SK-N-DZ (cell line): ENCODE results near the gene COMMD1.
"Not testable (repeated sequence)": the region's sequence is repeated elsewhere in the genome, so short reads cannot be mapped to it uniquely, and the experiment has no call there.

Source experiments
- DNase-seq: peaks from one replicate; pipeline ENCODE4 v3.0.0-alpha.2; 2015; ENCODE audit warnings: low spot score

The COMMD1 gene

DNA sequence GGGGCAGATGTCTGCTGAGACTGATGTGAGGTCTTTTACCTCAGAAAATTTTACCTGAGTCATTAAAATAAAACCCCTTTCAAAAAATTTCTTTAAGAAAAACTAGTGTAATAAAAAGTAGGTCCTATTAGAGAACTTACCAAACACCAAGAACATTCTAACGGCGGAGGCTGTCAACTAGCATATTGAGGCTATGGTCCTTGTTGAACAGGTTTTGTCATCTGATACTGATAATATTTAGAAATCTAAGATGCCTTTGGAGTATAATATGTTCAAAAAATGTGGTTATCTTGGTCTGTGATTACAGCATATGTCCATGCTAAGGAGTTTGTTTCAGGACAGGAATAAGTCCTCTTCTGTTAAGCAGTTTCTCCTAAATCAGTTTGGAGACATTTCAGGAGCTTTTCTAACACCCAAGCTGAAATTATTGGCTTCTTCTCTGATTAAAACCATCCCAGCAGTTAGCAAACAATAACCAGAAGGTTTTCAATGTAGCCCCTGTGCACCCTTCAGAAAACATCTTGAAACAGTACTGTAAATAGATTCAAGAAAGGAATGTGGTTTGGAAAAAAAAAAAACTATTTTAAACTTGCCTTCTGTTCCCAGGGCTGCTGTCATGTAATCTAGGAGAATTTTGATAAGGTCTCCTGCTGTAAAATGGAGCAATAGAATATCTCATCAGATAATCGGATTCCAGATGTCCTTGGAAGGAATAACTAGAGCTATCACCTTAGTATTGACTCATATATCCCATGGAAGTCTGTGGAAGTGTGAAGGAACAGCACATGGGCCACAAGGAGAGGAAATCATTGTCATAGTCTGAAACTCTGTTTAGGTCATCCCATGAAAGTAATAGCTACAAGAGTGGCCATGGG lies 231.7 kb downstream of the COMMD1 start:
- DNase-seq = no peak

DNA sequence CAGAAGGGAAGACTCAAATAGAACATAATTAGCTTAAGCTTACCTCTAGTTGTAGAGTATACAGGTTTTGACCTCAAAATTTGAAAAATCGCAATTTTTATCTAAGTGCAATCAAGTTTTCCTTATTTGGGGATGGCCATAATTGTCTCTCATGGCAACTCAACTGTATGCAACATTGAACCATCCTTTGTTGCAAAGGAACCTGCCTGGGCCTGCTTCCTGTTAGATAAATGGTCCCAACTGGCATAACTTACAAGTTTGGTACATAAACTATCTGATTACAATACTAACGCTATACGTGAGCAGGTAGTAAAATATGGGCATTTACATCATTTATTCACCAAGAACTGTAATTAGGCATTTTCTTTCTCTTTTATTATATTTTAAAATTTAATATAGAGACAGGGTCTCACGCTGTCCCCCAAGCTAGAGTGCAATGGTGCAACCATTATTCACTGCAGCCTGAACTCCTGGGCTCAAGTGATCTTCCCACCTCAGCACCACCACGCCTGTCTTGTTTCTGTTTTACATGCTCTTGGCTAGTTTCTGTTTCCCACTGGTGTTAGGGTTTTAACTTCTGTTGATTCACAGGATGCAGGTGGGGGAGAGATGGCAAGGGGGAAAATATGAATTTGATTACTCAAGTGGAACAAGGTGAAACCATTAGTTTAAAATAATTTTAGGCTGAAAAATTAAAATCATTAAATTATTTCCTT lies 235.1 kb downstream of the COMMD1 start:
- no peak for DNase-seq

DNA sequence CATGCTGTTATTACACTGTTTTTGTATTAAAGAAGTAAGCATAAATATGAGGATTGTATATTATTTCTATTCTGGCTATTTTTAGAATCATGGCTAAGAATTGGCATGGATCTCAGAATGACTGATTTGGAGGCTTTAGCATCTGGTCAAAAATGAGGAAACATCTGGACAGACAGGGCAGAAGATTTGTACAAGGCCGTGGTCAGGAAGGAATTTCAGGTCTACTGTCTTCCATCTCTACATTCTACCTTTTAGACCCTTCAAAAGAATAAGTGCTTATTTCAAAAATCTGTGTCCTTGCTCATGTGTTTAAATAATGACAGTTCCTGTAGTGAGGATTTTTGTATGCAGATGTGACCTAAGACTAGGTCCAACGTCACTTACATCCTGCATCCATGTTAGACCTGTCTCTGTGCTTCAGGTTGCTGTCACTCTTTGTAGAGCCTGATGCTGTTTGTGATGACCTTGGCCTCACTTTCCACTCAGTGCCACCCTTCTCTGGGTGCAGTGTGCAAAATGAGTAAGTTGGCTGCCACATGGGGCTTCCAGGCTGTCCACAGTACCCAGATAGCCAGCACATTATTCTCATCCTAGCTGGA lies 235.8 kb downstream of the COMMD1 start:
- no peak for DNase-seq

DNA sequence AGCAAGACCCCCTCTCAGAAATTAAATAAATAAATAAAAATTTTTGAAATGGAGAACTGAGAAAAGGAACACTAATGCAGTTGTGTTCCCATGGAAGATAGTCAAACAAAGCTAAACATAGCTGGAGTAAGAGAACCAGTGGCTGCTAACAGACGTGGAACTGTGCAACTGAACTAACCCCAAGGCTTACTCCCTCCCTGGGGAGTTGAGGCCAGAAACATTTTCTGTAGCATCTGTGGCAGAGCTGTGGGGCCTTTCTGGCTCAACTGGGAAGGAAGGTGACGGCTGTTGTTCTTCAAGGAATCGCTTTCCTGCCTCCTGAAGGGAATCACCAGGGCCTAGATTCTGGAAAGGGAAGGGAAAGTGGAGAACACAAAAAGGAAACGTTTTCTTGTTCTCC lies 236.6 kb downstream of the COMMD1 start:
- no peak for DNase-seq

DNA sequence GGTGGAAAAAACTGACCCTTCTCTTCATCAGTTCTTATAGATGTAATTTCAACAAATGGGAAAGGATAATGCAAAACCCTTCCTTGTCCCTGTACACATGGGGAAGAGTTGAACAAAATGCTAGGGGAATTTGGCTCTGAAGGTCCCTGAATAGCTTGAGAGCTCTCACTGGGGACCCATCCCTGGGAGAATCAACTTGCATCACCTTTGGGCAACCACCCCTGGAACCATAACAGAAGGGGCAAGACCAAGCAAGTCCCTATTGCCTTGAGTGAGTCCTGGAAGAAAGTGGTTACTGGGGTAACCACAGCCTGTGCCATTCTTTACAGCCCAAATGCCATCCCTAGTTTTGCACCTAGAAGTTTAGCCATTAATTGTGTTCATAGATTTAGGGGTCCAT lies 238.2 kb downstream of the COMMD1 start:
- DNase-seq = no peak

DNA sequence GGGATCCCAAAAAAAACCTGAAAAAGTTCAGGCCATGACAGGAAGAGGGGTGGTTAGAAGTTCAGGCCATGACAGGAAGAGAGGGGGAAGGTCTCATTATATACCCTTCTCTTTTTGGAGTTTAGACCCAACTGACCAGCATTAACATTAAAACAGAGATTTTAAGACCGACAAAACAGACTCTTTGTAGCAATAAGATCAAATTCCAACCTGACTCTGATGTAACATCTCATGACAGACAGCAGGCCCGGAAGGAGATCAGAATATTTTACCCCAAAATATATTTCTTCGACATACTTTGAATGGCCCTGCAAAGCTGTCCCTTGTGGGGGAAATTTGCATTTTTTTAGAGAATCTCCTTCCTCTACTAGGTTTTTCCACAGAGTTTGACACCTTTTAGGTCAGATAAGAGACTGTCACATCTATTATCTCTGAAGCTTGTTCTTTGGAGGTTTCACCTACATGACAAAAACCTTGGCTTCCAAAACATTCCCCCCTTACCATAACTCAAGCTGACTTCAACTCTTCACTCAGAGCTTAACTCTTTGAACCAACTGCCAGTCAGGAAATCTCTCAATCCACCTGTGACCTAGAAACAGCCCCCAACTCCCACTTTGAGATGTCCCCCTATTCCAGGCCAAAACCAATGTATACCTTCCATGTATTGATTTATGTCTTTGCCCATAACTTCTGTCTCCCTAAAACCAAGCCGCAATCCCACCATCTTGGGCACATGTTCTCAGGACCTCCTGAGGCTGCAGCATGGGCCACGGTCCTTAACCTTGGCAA lies 239.4 kb downstream of the COMMD1 start:
- no peak for DNase-seq

DNA sequence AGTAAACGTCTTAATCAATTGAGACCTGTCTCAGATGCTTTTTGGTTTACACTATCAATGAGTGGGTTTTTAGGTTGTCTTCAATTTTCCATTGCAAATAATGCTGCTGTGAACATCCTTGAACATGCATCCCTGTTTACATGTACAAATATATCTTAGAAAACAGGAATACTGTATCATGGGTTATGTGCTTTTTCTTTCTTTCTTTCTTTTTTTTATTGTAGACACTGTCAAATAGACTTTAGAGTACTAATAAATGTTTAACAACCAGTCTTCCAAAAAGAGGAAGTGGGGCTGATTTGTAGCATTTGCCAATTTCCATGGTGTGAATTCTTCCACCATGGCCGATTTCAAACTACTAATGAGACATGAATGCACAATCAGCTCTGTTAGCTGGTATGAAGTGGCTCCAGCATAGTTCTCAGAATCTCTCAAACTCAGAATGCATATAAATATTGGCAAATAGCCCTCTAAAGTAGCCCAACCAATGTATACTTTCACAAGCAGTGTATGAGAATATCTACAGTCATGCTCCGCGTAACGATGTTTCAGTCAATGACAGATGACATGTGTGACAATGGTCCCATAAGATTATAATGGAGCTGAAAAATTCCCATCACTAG lies 240.1 kb downstream of the COMMD1 start:
- DNase-seq = no peak

DNA sequence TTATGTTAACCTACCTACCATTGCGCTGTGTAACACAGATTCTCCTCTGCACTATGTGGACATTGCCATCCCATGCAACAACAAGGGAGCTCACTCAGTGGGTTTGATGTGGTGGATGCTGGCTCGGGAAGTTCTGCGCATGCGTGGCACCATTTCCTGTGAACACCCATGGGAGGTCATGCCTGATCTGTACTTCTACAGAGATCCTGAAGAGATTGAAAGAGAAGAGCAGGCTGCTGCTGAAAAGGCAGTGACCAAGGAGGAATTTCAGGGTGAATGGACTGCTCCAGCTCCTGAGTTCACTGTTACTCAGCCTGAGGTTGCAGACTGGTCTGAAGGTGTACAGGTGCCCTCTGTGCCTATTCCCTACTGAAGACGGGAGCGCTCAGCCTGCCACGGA lies 241.3 kb downstream of the COMMD1 start:
- DNase-seq = not testable (repeated sequence)

DNA sequence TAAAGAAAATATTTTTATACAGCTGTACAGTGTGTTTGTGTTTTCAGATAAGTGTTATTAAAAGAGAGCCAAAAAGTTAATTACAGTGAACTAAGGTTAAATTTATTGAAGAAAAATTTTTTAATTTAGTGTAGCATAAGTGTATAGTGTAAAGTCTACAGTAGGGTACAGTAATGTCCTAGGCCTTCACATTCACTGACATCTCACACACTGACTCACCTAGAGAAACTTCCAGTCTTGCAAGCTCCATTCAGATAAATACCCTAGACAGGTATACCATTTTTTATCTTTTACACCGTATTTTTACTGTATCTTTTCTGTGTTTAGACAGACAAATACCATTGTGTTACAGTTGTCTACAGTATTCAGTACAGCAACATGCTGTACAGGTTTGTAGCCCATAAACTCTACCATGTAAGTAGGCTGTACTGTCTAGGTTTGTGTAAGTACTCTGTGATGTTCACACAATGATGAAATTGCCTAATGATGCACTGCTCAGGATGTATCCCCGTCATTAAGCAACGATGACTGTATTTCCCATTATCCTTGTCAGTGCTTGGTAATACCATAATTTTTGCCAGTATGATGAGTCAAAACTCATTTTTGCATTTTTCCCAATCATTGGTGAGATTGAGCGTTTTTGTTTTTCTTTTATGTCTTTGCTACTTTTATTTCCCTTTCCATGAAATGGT lies 242.3 kb downstream of the COMMD1 start:
- DNase-seq = no peak

DNA sequence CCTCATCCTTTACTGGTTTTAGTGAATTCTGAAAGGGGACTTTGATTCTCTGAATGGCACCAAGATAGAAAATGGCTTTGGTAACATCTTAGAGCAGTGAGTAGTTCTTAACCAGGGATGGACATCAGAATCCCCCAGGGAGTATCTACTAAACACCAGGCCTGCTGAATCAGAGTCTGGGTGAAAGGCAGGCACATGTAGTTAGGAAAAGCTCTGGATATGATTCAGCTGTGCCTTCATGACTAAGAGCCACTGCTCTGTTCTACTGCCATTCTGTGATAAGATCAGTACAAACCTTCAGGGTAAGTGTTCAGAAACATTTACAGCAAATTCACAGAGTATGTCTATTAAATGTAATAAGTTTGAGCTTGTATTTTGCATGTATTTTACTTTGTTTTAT lies 244.2 kb downstream of the COMMD1 start:
- DNase-seq = peak; percentile 84

DNA sequence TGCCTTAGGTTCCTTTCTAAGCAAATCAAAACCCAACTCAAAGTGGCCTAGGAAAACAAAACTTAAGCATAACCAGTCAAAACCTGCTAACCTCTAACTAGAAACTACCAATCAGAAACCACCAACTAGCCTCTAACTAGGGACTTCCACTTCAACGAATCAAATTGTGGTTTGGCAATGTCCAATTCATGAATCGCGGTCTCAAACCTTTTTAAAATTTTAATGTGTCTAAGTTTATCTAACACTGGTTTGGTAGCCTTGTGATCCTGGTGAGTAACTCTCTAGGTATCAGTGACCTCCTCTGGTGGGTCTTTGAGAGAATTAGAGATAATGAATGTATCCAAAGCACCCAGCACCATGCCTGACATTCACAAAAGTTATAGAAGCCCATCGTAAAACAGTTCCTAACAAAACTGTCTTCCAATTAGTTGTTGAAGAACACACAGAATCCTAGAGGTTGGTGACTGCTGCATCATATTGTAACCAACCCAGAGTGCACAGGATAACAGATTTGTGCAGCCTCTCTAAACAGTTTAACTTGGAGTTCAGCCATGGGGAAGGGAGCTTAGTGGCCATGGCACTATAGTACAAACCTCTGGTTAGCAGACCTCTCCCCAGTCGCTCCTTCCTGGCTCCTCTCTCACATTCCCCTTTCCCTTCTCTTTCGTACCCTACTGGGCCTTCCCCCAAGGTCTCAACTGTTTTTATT lies 245.3 kb downstream of the COMMD1 start:
- no peak for DNase-seq

DNA sequence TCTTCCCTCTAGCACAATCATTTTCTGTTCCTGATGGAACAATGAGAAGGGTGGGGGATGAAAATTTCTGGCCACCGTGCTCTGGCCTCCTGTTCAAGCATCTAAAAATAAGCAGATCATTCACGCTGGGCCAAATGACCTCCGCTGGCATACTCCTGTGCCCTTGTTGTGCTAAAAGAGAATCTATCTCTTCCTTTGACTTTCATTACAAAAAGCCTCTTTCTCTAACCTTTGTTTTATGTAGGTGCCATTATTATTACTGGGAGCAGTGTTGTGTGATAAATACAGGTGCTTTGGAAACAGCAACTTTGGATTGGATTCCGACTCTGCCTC lies 245.8 kb downstream of the COMMD1 start:
- no peak for DNase-seq

DNA sequence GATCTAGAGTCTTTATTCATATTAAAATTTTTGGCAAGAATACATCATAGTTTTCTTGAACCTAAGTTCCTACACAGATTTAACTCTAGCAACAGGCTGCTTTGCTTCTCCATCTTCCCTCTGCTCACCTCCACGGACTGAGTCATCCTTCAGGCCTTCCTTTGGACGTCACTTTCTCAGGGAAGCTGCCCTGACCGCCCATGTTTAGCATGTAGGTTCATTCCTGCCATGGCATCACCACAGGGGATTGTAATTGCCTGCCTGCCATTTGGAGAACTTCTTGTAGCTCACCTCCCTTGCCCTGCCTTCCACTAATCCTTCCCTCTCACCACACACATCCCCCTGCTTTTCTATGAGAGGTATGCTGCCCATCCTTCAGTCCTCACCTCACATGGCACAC lies 246.5 kb downstream of the COMMD1 start:
- DNase-seq = no peak

DNA sequence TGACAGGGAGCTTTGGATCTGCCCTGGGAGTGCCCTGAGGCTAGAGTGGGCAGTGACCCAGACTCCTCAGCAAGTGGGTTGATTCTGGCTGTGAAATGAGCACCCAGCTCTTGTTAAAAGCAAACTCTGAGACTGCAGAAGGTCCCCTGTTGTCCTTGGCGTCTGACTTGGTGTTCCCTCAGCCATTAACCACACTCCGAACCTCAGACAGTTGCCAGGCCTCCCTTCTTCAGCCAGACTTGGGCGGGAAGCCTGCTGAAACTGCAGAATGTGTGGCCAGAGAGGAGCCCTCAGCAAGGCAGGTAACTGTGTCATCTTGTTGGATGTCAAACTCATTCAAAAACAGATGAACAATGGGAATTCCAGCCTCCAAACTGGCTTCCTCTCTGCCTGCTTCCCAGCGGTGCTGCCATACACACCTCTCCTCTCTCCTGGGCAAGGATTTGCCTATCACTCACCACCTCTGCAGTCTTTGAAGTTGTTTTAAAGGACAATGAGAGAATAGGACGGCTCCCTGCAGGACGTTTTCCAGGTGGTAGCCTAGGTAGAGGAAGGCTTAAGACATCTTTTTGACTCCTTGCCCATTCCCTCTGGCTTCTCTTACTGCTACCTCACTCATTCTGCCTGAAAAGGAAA lies 251.5 kb downstream of the COMMD1 start:
- DNase-seq = no peak

DNA sequence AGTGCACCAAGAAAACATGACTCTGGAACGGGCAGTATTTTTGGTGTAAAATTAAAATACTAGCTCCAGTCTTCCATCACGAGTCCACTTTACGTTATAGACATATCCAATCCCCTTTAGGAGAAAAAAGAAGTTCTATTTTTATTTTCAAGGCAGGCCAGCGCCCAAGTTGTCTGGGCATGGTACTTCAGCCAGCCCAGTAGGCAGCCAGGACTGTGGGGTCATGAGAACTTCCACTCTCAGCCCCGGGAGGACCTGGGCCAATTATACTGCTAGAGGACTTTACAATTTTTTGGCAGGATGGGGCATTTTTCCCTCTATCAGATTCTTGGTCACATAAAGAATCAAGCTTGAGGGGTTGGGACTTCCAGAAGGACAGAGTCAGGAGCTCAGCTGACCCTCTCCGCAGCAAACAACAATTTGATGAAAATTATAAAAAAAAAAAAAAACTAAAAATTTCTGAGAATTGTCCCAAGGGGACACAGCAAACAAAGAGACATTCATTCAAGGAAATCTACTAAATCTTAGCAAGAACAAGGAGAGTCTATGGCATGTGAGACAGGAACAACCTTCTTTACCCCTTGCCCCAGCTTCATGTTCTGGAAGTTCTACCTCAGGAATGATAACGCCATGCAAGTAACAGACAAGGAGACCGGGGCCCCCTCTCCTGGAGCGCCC lies 253.1 kb downstream of the COMMD1 start:
- no peak for DNase-seq

DNA sequence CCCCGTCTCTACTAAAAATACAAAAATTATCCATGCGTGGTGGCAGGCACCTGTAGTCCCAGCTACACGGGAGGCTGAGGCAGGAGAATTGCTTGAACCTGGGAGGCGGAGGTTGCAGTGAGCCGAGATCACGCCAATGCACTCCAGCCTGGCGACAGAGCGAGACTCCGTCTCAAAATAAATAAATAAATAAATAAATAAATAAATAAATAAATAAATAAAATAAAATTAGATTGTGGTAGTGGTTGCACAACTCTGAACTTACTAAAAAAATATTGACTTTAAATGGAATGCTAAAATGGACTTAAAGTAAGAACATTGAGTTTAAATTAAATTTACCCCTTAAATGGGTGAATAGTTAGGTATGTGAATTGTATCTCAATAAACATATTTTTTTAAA lies 255.2 kb downstream of the COMMD1 start:
- DNase-seq = not testable (repeated sequence)

DNA sequence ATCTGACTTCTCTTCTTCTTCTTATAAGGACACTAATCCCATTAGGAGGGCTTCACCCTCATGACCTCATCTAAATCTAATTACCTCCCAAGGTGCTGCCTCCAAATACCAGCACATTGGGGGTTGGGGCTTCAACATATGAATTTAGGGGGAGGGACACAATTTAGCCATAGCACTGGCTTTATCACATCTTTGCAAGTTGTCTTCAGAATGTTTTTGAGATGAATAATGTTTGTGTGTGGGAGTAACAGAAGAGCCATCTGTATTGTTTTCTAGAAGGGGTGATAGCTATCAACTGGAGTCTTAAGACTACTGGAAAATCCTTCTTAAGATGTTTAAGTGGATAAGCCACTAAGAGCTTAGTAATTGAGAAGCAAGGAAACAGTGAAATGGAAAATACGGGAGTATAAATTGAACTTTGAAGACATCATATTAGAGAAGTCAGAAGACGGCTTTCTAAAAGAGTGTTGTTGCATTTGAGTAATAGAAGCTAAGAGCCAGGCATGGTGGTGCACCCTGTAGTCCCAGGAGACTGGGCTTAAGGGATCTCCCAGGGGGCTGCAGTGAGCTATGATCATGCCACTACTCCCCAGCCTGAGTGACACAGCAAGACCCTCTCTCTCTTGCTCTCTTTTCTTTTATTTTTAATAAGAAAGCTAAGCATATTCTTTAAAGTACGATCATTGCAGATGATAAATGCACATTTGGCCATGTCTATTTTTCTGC lies 257.8 kb downstream of the COMMD1 start:
- DNase-seq = peak; percentile 74

DNA sequence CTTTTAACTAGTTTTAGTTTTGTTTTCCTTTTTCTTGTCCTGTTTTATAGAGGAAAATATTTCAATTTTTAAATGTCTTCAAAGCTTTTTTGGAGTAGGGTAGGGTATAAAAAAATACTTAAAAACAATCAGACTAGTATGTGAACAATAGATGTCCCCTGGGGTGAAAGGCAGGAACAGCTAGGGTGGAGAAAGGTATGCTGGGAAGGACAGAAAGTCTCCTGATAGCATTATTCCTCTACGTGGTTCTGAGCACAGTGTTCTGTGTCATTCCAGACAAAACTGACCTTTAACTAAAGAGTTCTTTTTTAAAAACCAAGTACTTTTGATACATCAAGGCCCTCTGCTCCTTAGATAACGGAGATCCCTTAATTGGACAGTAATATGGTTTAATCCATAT lies 258.4 kb downstream of the COMMD1 start:
- DNase-seq = no peak
